CD4-positive, alpha-beta memory T cell (primary cell): Measurements from ENCODE around the gene MTMR10. TPM values are rescaled to one million over a fixed set of nuclear protein-coding genes. Genes with fewer than 3 reads are reported as not detected.

Experiments used
- CTCF ChIA-PET: fragments of 350-600 bp; sonication (Branson Sonifier 250); formaldehyde crosslinking; loops from one replicate; lab custom pipeline; 2021; ENCODE audit warnings: inconsistent platforms; ENCODE audit not compliant: partially characterized antibody; lab: Charles Lee
- POLR2A ChIA-PET: fragments of 350-600 bp; sonication (Branson Sonifier 250); formaldehyde crosslinking; loops from one replicate; lab custom pipeline; 2021; ENCODE audit not compliant: partially characterized antibody; lab: Charles Lee
- DNase-seq, 5 donors: peaks; one replicate each; pipeline versions ENCODE4 v3.0.0 to v3.0.0-alpha.2; 2020 to 2022; ENCODE audit warnings: mixed read lengths in 1 of 5
- H3K27ac ChIP-seq: one replicate; pipeline ENCODE4 v1.7.0; 2013; ENCODE audit warnings: low read depth, low read length
- H3K27me3 ChIP-seq: 2 replicates; pipeline ENCODE4 v1.7.0; 2013; ENCODE audit warnings: mild to moderate bottlenecking, low read length, moderate library complexity; ENCODE audit not compliant: insufficient read depth
- H3K36me3 ChIP-seq: 2 replicates; pipeline ENCODE4 v1.7.0; 2013; ENCODE audit warnings: mild to moderate bottlenecking, low read length, moderate library complexity; ENCODE audit not compliant: insufficient read depth
- H3K4me1 ChIP-seq: 2 replicates; pipeline ENCODE4 v1.7.0; 2013; ENCODE audit warnings: mild to moderate bottlenecking, low read length, moderate library complexity; ENCODE audit not compliant: insufficient read depth
- H3K4me3 ChIP-seq, 2 donors: one replicate each; pipeline ENCODE4 v1.7.0; 2013; ENCODE audit warnings: low read length in 2 of 2, mild to moderate bottlenecking in 1 of 2
- H3K9me3 ChIP-seq, 2 donors: one replicate each; pipeline ENCODE4 v1.7.0; 2013; ENCODE audit warnings: low read length in 2 of 2, control low read depth in 1 of 2; ENCODE audit not compliant: control insufficient read depth in 1 of 2
- H3K27ac Mint-ChIP-seq, 7 donors: one replicate each; pipeline ENCODE4 v1.8.0; 2020 to 2021; ENCODE audit warnings: mixed read lengths in 7 of 7, mild to moderate bottlenecking in 6 of 7, inconsistent platforms in 3 of 7, moderate library complexity in 3 of 7
- H3K27me3 Mint-ChIP-seq, 2 donors: one replicate each; pipeline ENCODE4 v1.8.0; 2020 to 2021; ENCODE audit warnings: mixed read lengths in 2 of 2
- H3K36me3 Mint-ChIP-seq, 2 donors: one replicate each; pipeline ENCODE4 v1.8.0; 2020 to 2021; ENCODE audit warnings: mixed read lengths in 2 of 2, inconsistent platforms in 1 of 2, mild to moderate bottlenecking in 1 of 2
- H3K4me1 Mint-ChIP-seq, 4 donors: one replicate each; pipeline ENCODE4 v1.8.0; 2020 to 2021; ENCODE audit warnings: mixed read lengths in 4 of 4, mild to moderate bottlenecking in 1 of 4
- H3K4me3 Mint-ChIP-seq, 8 donors: one replicate each; pipeline ENCODE4 v1.8.0; 2020 to 2021; ENCODE audit warnings: mixed read lengths in 8 of 8, mild to moderate bottlenecking in 7 of 8, moderate library complexity in 6 of 8, inconsistent platforms in 3 of 8
- H3K9me3 Mint-ChIP-seq, 8 donors: one replicate each; pipeline ENCODE4 v1.8.0; 2020 to 2021; ENCODE audit warnings: mixed read lengths in 8 of 8, mild to moderate bottlenecking in 5 of 8, inconsistent platforms in 3 of 8, moderate library complexity in 1 of 8
- intact Hi-C: fragments of 100-400 bp; cut with micrococcal nuclease; formaldehyde crosslinking; loops from one replicate; pipeline ENCODE4 v1.15.1; 2023
- polyA plus RNA-seq, 2 donors: library from polyadenylated mRNA; unstranded; fragments of 300-500 nt; fragmentation: Illumina TruSeq; gene quantifications; one replicate each; pipeline ENCODE4 v1.2.3, GENCODE V29; 2021
- total RNA-seq, 2 experiments: library from RNA; stranded (reverse); gene quantifications; one replicate each; pipeline ENCODE4 v1.2.3, GENCODE V29; 2021

Gene MTMR10
- total and polyA plus RNA-seq, 4 experiments from 2014 or later = 2.7 to 31.8 (median 19.0) TPM

DNA sequence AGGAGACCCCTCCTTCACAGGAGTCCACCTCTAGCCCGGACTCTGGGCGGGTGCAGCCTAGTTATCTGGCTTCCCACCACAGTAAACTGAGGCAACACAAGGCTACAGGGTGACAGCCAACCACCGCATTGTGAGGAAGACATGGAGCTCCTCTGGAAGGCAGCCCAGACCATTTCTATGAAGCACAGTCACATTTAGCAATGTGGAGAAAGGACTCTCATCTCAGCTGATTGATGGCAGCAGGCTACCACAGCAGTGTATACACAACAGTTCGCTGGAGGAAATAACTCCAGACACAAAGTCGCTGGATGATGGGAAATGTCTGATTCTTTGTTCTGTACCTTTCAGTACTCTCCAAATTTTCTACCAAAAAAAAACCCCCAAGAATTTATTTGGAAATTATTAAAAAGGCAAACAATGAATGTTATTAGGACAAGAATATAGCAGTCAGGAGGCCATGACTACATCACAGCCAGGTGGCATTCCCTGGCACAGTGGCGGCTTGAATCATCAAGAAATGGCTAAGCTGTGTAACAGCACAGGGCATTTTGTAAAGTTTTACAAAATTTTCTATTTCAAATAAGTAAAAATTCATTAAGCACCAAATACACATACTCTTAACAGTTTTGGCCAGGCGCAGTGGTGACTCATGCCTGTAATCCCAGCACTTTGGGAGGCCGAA, 47.6 kb downstream of the MTMR10 start:
- DNase-seq = no peak
- Histone ChIP-seq H3K4me3 (no peak overlapping the region), H3K27me3 (no peaks in the 10 kb centered on the region), H3K9me3 (no peaks in the 10 kb centered on the region), H3K36me3 (peaks cover 64% of the 10 kb centered on the region), H3K4me1 (no peaks in the 10 kb centered on the region), H3K27ac (no peak overlapping the region)
- no peaks in the 10 kb centered on the region for H3K27me3 Mint-ChIP-seq
- ChIA-PET CTCF (interaction anchor here (0.7 kb wide), 2 partner anchors 34 to 146 kb away, joined by 3 to 4 read pairs; no protein-coding TSS in a partner anchor), POLR2A (no interaction called here)
- no peaks in the 10 kb centered on the region for H3K9me3 Mint-ChIP-seq
- H3K4me1 Mint-ChIP-seq = no peaks in the 10 kb centered on the region
- no peak overlapping the region for H3K27ac Mint-ChIP-seq
- peaks cover 44 to 86% of the 10 kb centered on the region in 2 donors for H3K36me3 Mint-ChIP-seq
- no peak overlapping the region for H3K4me3 Mint-ChIP-seq
- intact Hi-C loops = no loop called here

DNA sequence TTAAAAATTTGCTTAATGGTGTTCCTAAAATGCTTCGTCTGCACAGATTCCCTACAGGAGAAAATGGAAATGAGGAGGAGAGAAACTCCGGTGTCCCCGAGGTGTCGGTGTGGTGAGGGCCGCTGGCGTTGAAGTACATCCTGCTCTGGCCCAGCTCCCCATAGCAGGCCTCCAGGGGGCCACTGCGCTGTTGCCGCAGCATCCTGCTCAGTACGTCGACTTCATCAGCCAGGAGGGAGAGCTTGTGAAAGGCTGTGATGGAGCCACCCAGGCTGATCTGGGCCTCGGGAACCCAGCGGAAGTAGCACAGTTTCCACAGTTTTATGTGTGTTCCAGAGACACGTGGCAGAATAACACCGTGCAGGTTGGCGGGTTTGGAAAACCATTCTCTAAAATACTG, 49.9 kb downstream of the MTMR10 start:
- no peak overlapping the region for H3K27ac ChIP-seq
- H3K9me3 Mint-ChIP-seq = no peaks in the 10 kb centered on the region
- POLR2A ChIA-PET = no interaction called here

DNA sequence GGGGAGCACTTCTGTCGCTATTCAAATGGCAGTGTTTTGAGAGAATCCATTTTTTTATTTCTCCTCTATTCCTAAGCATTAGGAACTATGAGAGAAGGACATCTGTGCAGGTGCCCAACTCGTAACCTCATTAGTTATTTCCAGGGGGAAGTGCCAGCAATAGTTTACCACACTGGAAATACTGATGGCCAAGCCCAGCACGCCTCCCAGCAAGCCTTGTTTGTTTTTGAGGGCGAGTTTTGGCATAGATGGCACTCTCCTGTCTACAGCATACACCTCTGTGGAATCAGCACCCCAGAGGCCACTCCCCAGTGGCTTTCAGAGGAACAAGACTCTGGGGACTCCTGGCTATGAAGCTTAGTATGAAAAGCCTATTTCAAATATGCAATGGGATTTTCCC, 51.1 kb downstream of the MTMR10 start:
- H3K27ac ChIP-seq = no peak overlapping the region
- POLR2A ChIA-PET = no interaction called here
- H3K27ac Mint-ChIP-seq = peak overlapping the region in 1 of 7 donors; percentile 36
- peaks cover 42 to 77% of the 10 kb centered on the region in 2 donors for H3K36me3 Mint-ChIP-seq
- no peaks in the 10 kb centered on the region for H3K27me3 ChIP-seq
- H3K4me1 Mint-ChIP-seq = no peaks in the 10 kb centered on the region
- no peaks in the 10 kb centered on the region for H3K9me3 ChIP-seq
- H3K4me1 ChIP-seq = no peaks in the 10 kb centered on the region
- no peak overlapping the region for H3K4me3 Mint-ChIP-seq
- no peak overlapping the region for H3K4me3 ChIP-seq
- intact Hi-C loops = no loop called here
- H3K9me3 Mint-ChIP-seq = no peaks in the 10 kb centered on the region
- CTCF ChIA-PET = interaction anchor here (0.6 to 0.8 kb wide), 2 partner anchors 81 to 160 kb away, joined by 3 read pairs; no protein-coding TSS in a partner anchor
- no peak for DNase-seq
- peaks cover 60% of the 10 kb centered on the region for H3K36me3 ChIP-seq
- no peaks in the 10 kb centered on the region for H3K27me3 Mint-ChIP-seq

More for the DNA sequence above, 49.9 kb downstream of the MTMR10 start:
- no peaks in the 10 kb centered on the region for H3K27me3 ChIP-seq
- H3K36me3 Mint-ChIP-seq = peaks cover 47 to 81% of the 10 kb centered on the region in 2 donors
- peak overlapping the region in 1 of 7 donors; percentile 48 for H3K27ac Mint-ChIP-seq
- peaks cover 68% of the 10 kb centered on the region for H3K36me3 ChIP-seq
- CTCF ChIA-PET = no interaction called here
- H3K4me3 ChIP-seq = no peak overlapping the region
- H3K4me1 Mint-ChIP-seq = no peaks in the 10 kb centered on the region
- no peaks in the 10 kb centered on the region for H3K27me3 Mint-ChIP-seq
- H3K4me1 ChIP-seq = no peaks in the 10 kb centered on the region
- no peak for DNase-seq
- H3K9me3 ChIP-seq = no peaks in the 10 kb centered on the region
- intact Hi-C loops = no loop called here
- H3K4me3 Mint-ChIP-seq = no peak overlapping the region

DNA sequence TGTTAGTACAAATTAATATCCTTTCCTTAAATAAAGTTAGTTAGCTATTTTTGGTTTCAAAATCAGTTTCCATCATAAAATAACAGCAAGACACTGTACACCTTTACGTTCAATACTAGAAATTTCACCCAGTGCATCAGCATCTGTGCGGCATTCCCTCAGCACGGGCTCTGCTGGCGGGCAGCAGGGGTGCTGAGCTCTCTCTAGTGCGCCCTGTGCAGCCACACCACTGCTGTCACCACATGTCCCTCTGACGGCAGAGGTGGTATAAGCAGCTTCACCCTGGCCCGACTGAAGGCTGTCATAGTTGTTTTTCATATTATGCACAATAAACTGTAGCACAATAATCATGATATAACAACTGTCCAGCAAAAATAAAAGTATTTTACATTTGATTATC, 52.3 kb downstream of the MTMR10 start:
- no peak overlapping the region for H3K4me3 ChIP-seq
- Mint-ChIP-seq H3K27me3 (no peaks in the 10 kb centered on the region), H3K4me3 (no peak overlapping the region), H3K36me3 (peaks cover 45 to 77% of the 10 kb centered on the region in 2 donors), H3K9me3 (no peaks in the 10 kb centered on the region), H3K4me1 (no peaks in the 10 kb centered on the region), H3K27ac (no peak overlapping the region)
- peaks cover 59% of the 10 kb centered on the region for H3K36me3 ChIP-seq
- DNase-seq = no peak
- no peaks in the 10 kb centered on the region for H3K27me3 ChIP-seq
- no peaks in the 10 kb centered on the region for H3K9me3 ChIP-seq
- ChIA-PET CTCF (no interaction called here), POLR2A (no interaction called here)
- H3K4me1 ChIP-seq = no peaks in the 10 kb centered on the region
- intact Hi-C loops = no loop called here
- H3K27ac ChIP-seq = no peak overlapping the region

DNA sequence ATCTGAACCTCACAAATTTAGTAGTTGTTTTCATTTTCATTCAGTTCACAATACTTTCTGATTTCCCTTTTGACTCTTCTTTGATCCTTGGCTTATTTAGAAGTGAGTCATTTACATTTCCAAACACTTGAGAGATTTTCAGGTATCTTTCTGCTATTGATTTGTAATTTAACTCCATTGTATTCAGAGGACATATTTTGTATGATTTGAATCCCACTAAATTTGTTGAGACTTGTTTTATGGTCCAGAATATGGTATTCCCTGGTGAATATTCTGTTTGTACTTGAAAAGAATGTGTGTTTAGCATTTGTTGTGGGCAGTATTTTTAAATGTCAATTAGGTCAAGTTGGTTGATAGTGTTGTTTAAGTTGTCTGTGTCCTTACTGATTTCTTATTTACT, 58.1 kb downstream of the MTMR10 start:
- Mint-ChIP-seq H3K27me3 (no peaks in the 10 kb centered on the region), H3K27ac (peak overlapping the region in 5 of 7 donors; percentile 10 to 66 (median 50)), H3K4me3 (no peak overlapping the region), H3K36me3 (peaks cover 48 to 61% of the 10 kb centered on the region in 2 donors), H3K9me3 (no peaks in the 10 kb centered on the region), H3K4me1 (peaks cover 4 to 10% (median 6%) of the 10 kb centered on the region in 4 donors)
- H3K9me3 ChIP-seq = no peaks in the 10 kb centered on the region
- H3K4me1 ChIP-seq = no peaks in the 10 kb centered on the region
- ChIA-PET CTCF (no interaction called here), POLR2A (no interaction called here)
- peaks cover 31% of the 10 kb centered on the region for H3K36me3 ChIP-seq
- H3K27me3 ChIP-seq = no peaks in the 10 kb centered on the region
- DNase-seq = no peak
- no peak overlapping the region for H3K27ac ChIP-seq
- intact Hi-C loops = no loop called here
- H3K4me3 ChIP-seq = no peak overlapping the region

DNA sequence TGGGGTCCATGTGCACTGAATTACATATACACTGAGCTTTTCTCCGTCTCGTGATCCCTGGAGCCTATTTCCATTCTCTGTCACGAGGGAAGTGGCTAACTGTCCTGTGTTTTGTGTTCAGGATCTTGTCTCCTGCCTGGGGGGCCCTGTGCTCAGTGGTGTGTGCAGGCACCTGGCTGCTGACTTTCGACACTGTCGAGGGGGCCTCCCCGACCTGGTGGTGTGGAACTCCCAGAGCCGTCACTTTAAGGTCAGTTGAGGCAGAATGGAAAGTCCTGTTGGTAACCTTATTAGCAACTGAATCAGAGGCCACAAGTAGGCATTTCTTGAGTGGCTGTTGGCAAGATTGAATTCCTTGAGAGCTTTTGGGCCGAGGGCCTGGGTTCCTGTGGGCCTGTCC, 61.0 kb downstream of the MTMR10 start:
- H3K27ac Mint-ChIP-seq = no peak overlapping the region
- Histone ChIP-seq H3K36me3 (peaks cover 33% of the 10 kb centered on the region), H3K4me1 (no peaks in the 10 kb centered on the region), H3K4me3 (no peak overlapping the region), H3K27ac (no peak overlapping the region), H3K9me3 (no peaks in the 10 kb centered on the region), H3K27me3 (no peaks in the 10 kb centered on the region)
- peak overlapping the region in 1 of 8 donors; percentile 67 for H3K4me3 Mint-ChIP-seq
- POLR2A ChIA-PET = no interaction called here
- CTCF ChIA-PET = interaction anchor here (1.0 kb wide), 1 partner anchor 36 kb away, joined by 3 read pairs; no protein-coding TSS in a partner anchor
- DNase-seq = no peak
- no peaks in the 10 kb centered on the region for H3K9me3 Mint-ChIP-seq
- intact Hi-C loops = no loop called here
- peaks cover 43 to 66% of the 10 kb centered on the region in 2 donors for H3K36me3 Mint-ChIP-seq
- peaks cover 4 to 10% (median 6%) of the 10 kb centered on the region in 4 donors for H3K4me1 Mint-ChIP-seq
- H3K27me3 Mint-ChIP-seq = no peaks in the 10 kb centered on the region

DNA sequence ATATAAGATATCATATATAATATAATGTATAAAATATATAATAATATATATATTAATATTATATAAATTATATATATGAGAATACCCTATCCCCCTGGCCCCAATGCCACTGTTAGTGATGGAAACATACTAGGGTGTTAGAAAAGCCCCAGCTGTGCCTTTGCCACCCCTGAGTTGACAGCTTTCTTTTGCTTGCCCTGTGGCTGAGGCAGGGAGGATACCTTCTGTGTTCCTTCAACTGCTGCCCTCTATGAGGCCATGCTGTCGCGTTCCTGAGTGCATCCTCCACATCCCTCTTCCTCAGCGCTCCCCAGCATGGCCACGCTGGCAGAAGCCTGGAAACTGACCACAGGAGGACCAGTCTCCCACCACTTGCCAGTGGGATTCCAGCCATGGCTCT, 61.4 kb downstream of the MTMR10 start:
- Mint-ChIP-seq H3K9me3 (no peaks in the 10 kb centered on the region), H3K4me1 (peaks cover 4 to 10% (median 6%) of the 10 kb centered on the region in 4 donors), H3K27me3 (no peaks in the 10 kb centered on the region), H3K36me3 (peaks cover 43 to 65% of the 10 kb centered on the region in 2 donors), H3K4me3 (peak overlapping the region in 1 of 8 donors; percentile 67), H3K27ac (peak overlapping the region in 1 of 7 donors; percentile 83)
- no peak overlapping the region for H3K4me3 ChIP-seq
- DNase-seq = no peak
- H3K27ac ChIP-seq = no peak overlapping the region
- intact Hi-C loops = no loop called here
- POLR2A ChIA-PET = no interaction called here
- peaks cover 37% of the 10 kb centered on the region for H3K36me3 ChIP-seq
- H3K27me3 ChIP-seq = no peaks in the 10 kb centered on the region
- CTCF ChIA-PET = no interaction called here
- no peaks in the 10 kb centered on the region for H3K4me1 ChIP-seq
- H3K9me3 ChIP-seq = no peaks in the 10 kb centered on the region
